Transverse colon (tissue), 4 donors: ENCODE results near the gene DYNC1I1. TPM values are rescaled to one million over a fixed set of nuclear protein-coding genes. Genes with fewer than 3 reads are reported as not detected.

Source experiments
- DNase-seq: peaks from one replicate; pipeline ENCODE4 v3.0.0-alpha.2; 2019
- H3K27ac ChIP-seq, 4 donors: fragments of 200-600 bp; sonication (generic); 2 replicates each; pipeline ENCODE4 v1.5.1; 2016 to 2018; ENCODE audit warnings: inconsistent platforms in 4 of 4
- H3K27me3 ChIP-seq: fragments of 200-600 bp; sonication (generic); 2 replicates; pipeline ENCODE4 v1.5.1; 2017; ENCODE audit warnings: inconsistent platforms
- H3K36me3 ChIP-seq, 4 donors: fragments of 200-600 bp; sonication (generic); 2 replicates each; pipeline ENCODE4 v1.5.1; 2017 to 2019; ENCODE audit warnings: inconsistent platforms in 4 of 4
- H3K4me1 ChIP-seq, 4 donors: fragments of 200-600 bp; sonication (generic); 2 replicates each; pipeline ENCODE4 v1.5.1; 2017 to 2020; ENCODE audit warnings: inconsistent platforms in 4 of 4
- H3K4me3 ChIP-seq, 4 donors: fragments of 200-600 bp; sonication (generic); 1 replicate in 1 of 4; 2 replicates in 3 of 4; pipeline versions ENCODE4 v1.5.1 to v1.6.1; 2017 to 2019; ENCODE audit warnings: inconsistent platforms in 4 of 4
- H3K9me3 ChIP-seq, 2 donors: fragments of 200-600 bp; sonication (generic); 2 replicates each; pipeline ENCODE4 v1.5.1; 2017 to 2019; ENCODE audit warnings: inconsistent platforms in 2 of 2
- CTCF ChIP-seq, 5 experiments: fragments of 200-600 bp in 3 of 5; fragments of 450-650 bp in 2 of 5; sonication (generic) in 3 of 5; IDR thresholded peaks; 1 replicate in 2 of 5; 2 replicates in 3 of 5; pipeline ENCODE4 v1.5.1; 2016 to 2017; ENCODE audit warnings: antibody characterized with exemption in 5 of 5, inconsistent platforms in 3 of 5, mild to moderate bottlenecking in 2 of 5, moderate library complexity in 1 of 5
- EP300 ChIP-seq: sonication (generic); formaldehyde crosslinking; IDR thresholded peaks from one replicate; pipeline ENCODE4 v1.6.1; 2017; ENCODE audit warnings: antibody characterized with exemption, low read depth
- POLR2A ChIP-seq: fragments of 450-650 bp; IDR thresholded peaks from one replicate; pipeline ENCODE4 v1.6.1; 2016; ENCODE audit warnings: antibody characterized with exemption, mild to moderate bottlenecking, moderate library complexity
- POLR2AphosphoS5 ChIP-seq, 3 donors: sonication (generic); formaldehyde crosslinking; IDR thresholded peaks; one replicate each; pipeline ENCODE4 v1.6.1; 2016; ENCODE audit warnings: antibody characterized with exemption in 3 of 3
- WGBS, 2 donors: methylation state at CpG; one replicate each; pipeline ENCODE4 v1.1.5; 2018; ENCODE audit warnings: low coverage in 1 of 2; 5-methylcytosine and 5-hydroxymethylcytosine counted together
- in situ Hi-C, 4 donors: fragments of 200-750 bp; cut with MboI; loops; one replicate each; pipeline versions ENCODE4 v1.15.0 to v1.15.1; 2017; ENCODE audit warnings: low sequenced_read_pairs in 3 of 4, low pct_ligation_motif_present in 1 of 4, low pct_unique_long_range_greater_than_20kb in 1 of 4
- intact Hi-C: fragments of 100-400 bp; cut with DNase I; formaldehyde crosslinking; loops from one replicate; pipeline ENCODE4 v1.15.1; 2023; ENCODE audit warnings: low total_unique reads
- total RNA-seq, 4 donors: library from RNA; depleted of rRNA; stranded (reverse); fragments of >200 nt; gene quantifications; one replicate each; pipeline ENCODE4 v1.1.0, GENCODE V29; 2016

Gene DYNC1I1
- total RNA-seq, 4 donors from 2014 or later, result 1.8 to 37.0 (median 7.4) TPM

- Histone ChIP-seq H3K36me3 (peaks cover 0 to 22% (median 7%) of the 10 kb centered on the region in 4 donors), H3K4me3 (no peak overlapping the region), H3K27ac (no peak overlapping the region), H3K4me1 (no peaks in the 10 kb centered on the region), H3K9me3 (no peaks in the 10 kb centered on the region), H3K27me3 (no peaks in the 10 kb centered on the region)
- DNase-seq, result no peak
- WGBS, 2 donors, result 100% methylated on average over 1 of the region's 1 CpG
- in situ Hi-C loops (no loop called here), intact Hi-C loops (no loop called here)
- TF ChIP-seq POLR2AphosphoS5 (IDR thresholded peaks at IDR 0.05), result no peak
- TF ChIP-seq CTCF (IDR thresholded peaks at IDR 0.05), result no peak
- TF ChIP-seq EP300, result no peak
- TF ChIP-seq POLR2A, result no peak
Measured at GRCh38 chr7:96143495-96144259, 371.3 kb downstream of the DYNC1I1 start.

- in situ Hi-C loops (no loop called here), intact Hi-C loops (no loop called here)
- no peak overlapping the region for H3K4me3 ChIP-seq
- H3K4me1 ChIP-seq, result no peaks in the 10 kb centered on the region
- DNase-seq, result no peak
- H3K27ac ChIP-seq, result no peak overlapping the region
- H3K36me3 ChIP-seq, result peaks cover 0 to 22% (median 7%) of the 10 kb centered on the region in 4 donors
- 68 to 88% methylated on average over 1 of the region's 1 CpG for WGBS, 2 donors
- TF ChIP-seq EP300, result no peak
- TF ChIP-seq CTCF (IDR thresholded peaks at IDR 0.05), result no peak
- TF ChIP-seq POLR2AphosphoS5 (IDR thresholded peaks at IDR 0.05), result no peak
- TF ChIP-seq POLR2A, result no peak
- H3K9me3 ChIP-seq, result no peaks in the 10 kb centered on the region
- H3K27me3 ChIP-seq, result no peaks in the 10 kb centered on the region
Measured at GRCh38 chr7:96144260-96144526, 371.8 kb downstream of the DYNC1I1 start.

Other genes with a start within 250 kb of the DYNC1I1 start
- gene PDK4, start 176.0 kb upstream of the DYNC1I1 start, total RNA-seq, result 100 to 1,000 TPM; 134 to 510 (median 273) TPM